Stimulated activated CD8-positive, alpha-beta memory T cell treated with anti-CD3 and anti-CD28 coated beads, Interleukin-12 subunit alpha, Interleukin-12 subunit beta, amount 100 ng/mL, for 1 hour (primary cell): ENCODE results near the gene TTC32.
"Not testable (repeated sequence)": the region's sequence is repeated elsewhere in the genome, so short reads cannot be mapped to it uniquely, and the experiment has no call there.

Source experiments
- DNase-seq: peaks from one replicate; pipeline ENCODE4 v3.0.0-alpha.2; 2020; ENCODE audit warnings: low read depth

TTC32 gene

GRCh38 chr2:19901442-19902215 is at the start of gene TTC32:
Gene TTC32 (minus strand): TSS chr2:19901983. CDS start chr2:19901854, 129 bp downstream.
- DNase-seq = peak; percentile 89

GRCh38 chr2:19949071-19949470 is 47.3 kb upstream of the TTC32 start:
- DNase-seq = no peak

- DNase-seq = no peak
Observed at GRCh38 chr2:19947184-19947940, 45.6 kb upstream of the TTC32 start.

GRCh38 chr2:19944205-19944845 is 42.5 kb upstream of the TTC32 start:
- DNase-seq = no peak

GRCh38 chr2:19943189-19943588 is 41.4 kb upstream of the TTC32 start:
- no peak for DNase-seq

GRCh38 chr2:19942199-19942598 is 40.4 kb upstream of the TTC32 start:
- DNase-seq = no peak

GRCh38 chr2:19937004-19937403 is 35.2 kb upstream of the TTC32 start:
- no peak for DNase-seq

GRCh38 chr2:19936203-19936602 is 34.4 kb upstream of the TTC32 start:
- DNase-seq = no peak

- DNase-seq = no peak
Observed at GRCh38 chr2:19933351-19933981, 31.7 kb upstream of the TTC32 start.

- no peak for DNase-seq
Observed at GRCh38 chr2:19932928-19933327, 31.1 kb upstream of the TTC32 start.

- no peak for DNase-seq
Observed at GRCh38 chr2:19929226-19929625, 27.4 kb upstream of the TTC32 start.

GRCh38 chr2:19927816-19928215 is 26.0 kb upstream of the TTC32 start:
- DNase-seq = not testable (repeated sequence)

- not testable (repeated sequence) for DNase-seq
Observed at GRCh38 chr2:19924526-19924925, 22.7 kb upstream of the TTC32 start.

- not testable (repeated sequence) for DNase-seq
Observed at GRCh38 chr2:19922188-19922587, 20.4 kb upstream of the TTC32 start.

- DNase-seq = no peak
Observed at GRCh38 chr2:19916385-19916950, 14.7 kb upstream of the TTC32 start.

- no peak for DNase-seq
Observed at GRCh38 chr2:19914266-19914975, 12.6 kb upstream of the TTC32 start.

GRCh38 chr2:19911808-19912509 is 10.2 kb upstream of the TTC32 start:
- no peak for DNase-seq

GRCh38 chr2:19902216-19902740 is 495 bp upstream of the TTC32 start:
- DNase-seq = no peak

- no peak for DNase-seq
Observed at GRCh38 chr2:19900931-19901441, 797 bp downstream of the TTC32 start.
